K562 (cell line): ENCODE measurements around the gene PUM1. TPM values are rescaled to one million over a fixed set of nuclear protein-coding genes. Genes with fewer than 3 reads are reported as not detected.

Experiments used
- CEBPG ChIP-seq, 3 experiments: fragments of 200-800 bp in 1 of 3; sonication (Bioruptor generic) in 1 of 3; sonication (generic) in 1 of 3; formaldehyde crosslinking in 1 of 3; IDR thresholded peaks in 2 of 3; conservative IDR thresholded peaks in 1 of 3; 2 replicates each; pipeline versions ENCODE4 v1.6.1 to v1.8.0; 2016 to 2022; ENCODE audit warnings: missing compliant biosample characterization in 2 of 3, missing genetic modification characterization in 2 of 3, mild to moderate bottlenecking in 1 of 3, missing genetic modification reagents in 1 of 3
- DPF2 ChIP-seq: fragments of 450-650 bp; IDR thresholded peaks from 2 replicates; pipeline ENCODE4 v1.6.1; 2016
- POLR3G ChIP-seq: IDR thresholded peaks from 2 replicates; pipeline ENCODE4 v1.6.1; 2011; ENCODE audit not compliant: insufficient read length, insufficient replicate concordance; ENCODE audit errors: extremely low read depth
- SMARCE1 ChIP-seq: fragments of 450-650 bp; IDR thresholded peaks from 2 replicates; pipeline ENCODE4 v1.7.1; 2016; ENCODE audit warnings: mild to moderate bottlenecking
- TCF7 ChIP-seq: sonication (generic); IDR thresholded peaks from 2 replicates; pipeline ENCODE4 v1.6.1; 2016; ENCODE audit warnings: antibody characterized with exemption, borderline replicate concordance
- ZNF143 ChIP-seq: sonication (generic); formaldehyde crosslinking; IDR thresholded peaks from 2 replicates; pipeline ENCODE4 v1.9.0; 2022; ENCODE audit warnings: mild to moderate bottlenecking, missing genetic modification reagents
- ZNF217 ChIP-seq: sonication (generic); formaldehyde crosslinking; IDR thresholded peaks from 2 replicates; pipeline ENCODE4 v1.8.0; 2022; ENCODE audit warnings: mild to moderate bottlenecking, missing genetic modification reagents
- ZNF76 ChIP-seq: fragments of 250-450 bp; sonication (Bioruptor Pico); IDR thresholded peaks from 2 replicates; pipeline ENCODE4 v1.4.0; 2020; ENCODE audit warnings: mild to moderate bottlenecking, moderate library complexity, borderline replicate concordance
- polyA plus RNA-seq, 8 experiments: library from polyadenylated mRNA; depleted of rRNA in 4 of 8; stranded (reverse) in 5 of 8; unstranded in 3 of 8; fragments of >200 nt; fragmentation: Nextera tagmentation in 2 of 8; fragmentation: Illumina TruSeq in 1 of 8; extraction: Ambion mirVana in 2 of 8; extraction: Trizol in 1 of 8; gene quantifications; 2 replicates each; pipeline versions ENCODE4 v1.2.1 to v1.2.3, GENCODE V29; 2011 to 2014; ENCODE audit warnings: inconsistent platforms in 1 of 8, missing spikeins in 1 of 8
- total RNA-seq, 7 experiments: library from RNA; depleted of rRNA in 6 of 7; stranded (reverse); fragments of >200 nt in 6 of 7; fragmentation: Illumina TruSeq in 2 of 7; extraction: Trizol in 2 of 7; gene quantifications; 2 replicates each; pipeline versions ENCODE4 v1.2.1 to v1.2.3, GENCODE V29; 2011 to 2021; ENCODE audit warnings: low replicate concordance in 1 of 7
- TF ChIP-seq, protein P1 (sequence below): fragments of 450-650 bp; IDR thresholded peaks from one replicate; pipeline ENCODE4 v1.6.1; 2018; ENCODE audit warnings: mild to moderate bottlenecking, moderate library complexity; ENCODE audit not compliant: partially characterized antibody
- TF ChIP-seq, protein P2 (sequence below): sonication (generic); IDR thresholded peaks from 2 replicates; pipeline ENCODE4 v1.6.1; 2016
- TF ChIP-seq, protein P3 (sequence below): fragments of 450-650 bp; formaldehyde crosslinking; IDR thresholded peaks from 2 replicates; pipeline ENCODE4 v1.4.0; 2022; ENCODE audit warnings: missing genetic modification characterization
- TF ChIP-seq, protein P4 (sequence below): fragments of 250-450 bp; sonication (Bioruptor Pico); IDR thresholded peaks from 2 replicates; pipeline ENCODE4 v1.8.0; 2022; ENCODE audit warnings: inconsistent platforms
- TF ChIP-seq, protein P5 (sequence below): fragments of 250-450 bp; sonication (Bioruptor Pico); IDR thresholded peaks from 2 replicates; pipeline ENCODE4 v1.5.0; 2020; ENCODE audit warnings: mild to moderate bottlenecking, borderline replicate concordance
- TF ChIP-seq, protein P6 (sequence below): fragments of 450-650 bp; formaldehyde crosslinking; IDR thresholded peaks from 2 replicates; pipeline ENCODE4 v1.4.0; 2020; ENCODE audit warnings: mild to moderate bottlenecking, mixed read lengths
- TF ChIP-seq, protein P7 (sequence below): sonication (generic); formaldehyde crosslinking; IDR thresholded peaks from 2 replicates; pipeline ENCODE4 v1.8.0; 2022; ENCODE audit warnings: mild to moderate bottlenecking, missing genetic modification reagents

PUM1 gene
- total and polyA plus RNA-seq, 9 of the 15 experiments (the other 6 are each of a cell fraction or from before 2014, with no cell fraction given): 37.7 to 104 (median 55.7) TPM

DNA sequence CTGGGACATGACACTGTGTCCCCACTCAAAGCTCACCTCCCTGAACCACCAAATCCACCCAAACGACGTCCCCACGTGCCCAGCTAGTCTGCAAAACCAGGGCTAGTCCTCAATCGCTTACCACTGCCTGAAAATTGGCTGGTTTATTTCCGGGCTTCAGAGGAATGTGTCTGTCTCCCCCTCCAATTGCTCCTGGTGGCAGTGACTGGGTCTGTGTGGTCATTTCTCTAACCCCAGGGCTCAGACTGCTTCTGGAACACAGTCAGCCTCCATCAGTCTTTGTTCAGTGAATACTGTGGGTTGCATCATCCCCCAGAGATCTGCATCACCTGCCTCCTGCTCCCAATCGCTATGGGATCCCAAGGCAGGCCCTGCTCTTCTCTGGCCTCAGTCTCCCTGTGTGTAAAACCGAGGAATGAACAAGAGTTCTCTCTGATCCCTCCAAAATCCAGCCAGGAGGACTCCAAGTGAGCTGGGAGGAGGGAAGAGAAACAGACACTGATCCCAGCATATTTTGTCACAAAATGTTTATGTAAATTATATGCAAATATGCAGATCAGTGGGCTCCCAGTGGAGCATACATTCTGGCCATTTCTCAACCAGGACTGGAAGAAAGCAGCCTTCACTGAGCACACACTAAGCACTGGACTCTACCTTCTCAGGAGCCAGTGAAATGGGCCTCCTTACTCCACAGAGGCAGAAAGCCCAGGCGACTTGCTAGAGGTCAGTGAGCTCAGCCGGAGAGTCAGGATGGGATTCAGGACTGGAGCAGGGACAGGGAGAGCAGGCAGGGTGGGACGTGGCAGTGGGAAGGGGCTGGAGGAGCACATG, 177.8 kb downstream of the PUM1 start (continued):
- TF ChIP-seq, protein P1, sequence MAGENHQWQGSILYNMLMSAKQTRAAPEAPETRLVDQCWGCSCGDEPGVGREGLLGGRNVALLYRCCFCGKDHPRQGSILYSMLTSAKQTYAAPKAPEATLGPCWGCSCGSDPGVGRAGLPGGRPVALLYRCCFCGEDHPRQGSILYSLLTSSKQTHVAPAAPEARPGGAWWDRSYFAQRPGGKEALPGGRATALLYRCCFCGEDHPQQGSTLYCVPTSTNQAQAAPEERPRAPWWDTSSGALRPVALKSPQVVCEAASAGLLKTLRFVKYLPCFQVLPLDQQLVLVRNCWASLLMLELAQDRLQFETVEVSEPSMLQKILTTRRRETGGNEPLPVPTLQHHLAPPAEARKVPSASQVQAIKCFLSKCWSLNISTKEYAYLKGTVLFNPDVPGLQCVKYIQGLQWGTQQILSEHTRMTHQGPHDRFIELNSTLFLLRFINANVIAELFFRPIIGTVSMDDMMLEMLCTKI: no peak
- TF ChIP-seq TCF7 (no peak), CEBPG (CRISPR knock-in tag; IDR thresholded peaks at IDR 0.05) (peak; percentile 99), CEBPG (tag; conservative IDR thresholded peaks at IDR 0.05 in 1 of 2, IDR thresholded peaks at IDR 0.05 in 1 of 2) (peak; percentile 95 to 99), ZNF76 (CRISPR knock-in tag) (peak; percentile 70; the same call in 1 of the 2 replicates), DPF2 (peak; percentile 62; the same call in 1 of the 2 replicates), ZNF217 (CRISPR knock-in tag) (no peak), POLR3G (no peak), ZNF143 (CRISPR knock-in tag) (no peak), SMARCE1 (no peak)
- TF ChIP-seq, protein P2, sequence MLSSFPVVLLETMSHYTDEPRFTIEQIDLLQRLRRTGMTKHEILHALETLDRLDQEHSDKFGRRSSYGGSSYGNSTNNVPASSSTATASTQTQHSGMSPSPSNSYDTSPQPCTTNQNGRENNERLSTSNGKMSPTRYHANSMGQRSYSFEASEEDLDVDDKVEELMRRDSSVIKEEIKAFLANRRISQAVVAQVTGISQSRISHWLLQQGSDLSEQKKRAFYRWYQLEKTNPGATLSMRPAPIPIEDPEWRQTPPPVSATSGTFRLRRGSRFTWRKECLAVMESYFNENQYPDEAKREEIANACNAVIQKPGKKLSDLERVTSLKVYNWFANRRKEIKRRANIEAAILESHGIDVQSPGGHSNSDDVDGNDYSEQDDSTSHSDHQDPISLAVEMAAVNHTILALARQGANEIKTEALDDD: peak; percentile 77
- TF ChIP-seq, protein P3, sequence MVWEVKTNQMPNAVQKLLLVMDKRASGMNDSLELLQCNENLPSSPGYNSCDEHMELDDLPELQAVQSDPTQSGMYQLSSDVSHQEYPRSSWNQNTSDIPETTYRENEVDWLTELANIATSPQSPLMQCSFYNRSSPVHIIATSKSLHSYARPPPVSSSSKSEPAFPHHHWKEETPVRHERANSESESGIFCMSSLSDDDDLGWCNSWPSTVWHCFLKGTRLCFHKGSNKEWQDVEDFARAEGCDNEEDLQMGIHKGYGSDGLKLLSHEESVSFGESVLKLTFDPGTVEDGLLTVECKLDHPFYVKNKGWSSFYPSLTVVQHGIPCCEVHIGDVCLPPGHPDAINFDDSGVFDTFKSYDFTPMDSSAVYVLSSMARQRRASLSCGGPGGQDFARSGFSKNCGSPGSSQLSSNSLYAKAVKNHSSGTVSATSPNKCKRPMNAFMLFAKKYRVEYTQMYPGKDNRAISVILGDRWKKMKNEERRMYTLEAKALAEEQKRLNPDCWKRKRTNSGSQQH: 0 out of 2 replicates have a peak, but pooled peaks have one; percentile 4
- TF ChIP-seq, protein P4, sequence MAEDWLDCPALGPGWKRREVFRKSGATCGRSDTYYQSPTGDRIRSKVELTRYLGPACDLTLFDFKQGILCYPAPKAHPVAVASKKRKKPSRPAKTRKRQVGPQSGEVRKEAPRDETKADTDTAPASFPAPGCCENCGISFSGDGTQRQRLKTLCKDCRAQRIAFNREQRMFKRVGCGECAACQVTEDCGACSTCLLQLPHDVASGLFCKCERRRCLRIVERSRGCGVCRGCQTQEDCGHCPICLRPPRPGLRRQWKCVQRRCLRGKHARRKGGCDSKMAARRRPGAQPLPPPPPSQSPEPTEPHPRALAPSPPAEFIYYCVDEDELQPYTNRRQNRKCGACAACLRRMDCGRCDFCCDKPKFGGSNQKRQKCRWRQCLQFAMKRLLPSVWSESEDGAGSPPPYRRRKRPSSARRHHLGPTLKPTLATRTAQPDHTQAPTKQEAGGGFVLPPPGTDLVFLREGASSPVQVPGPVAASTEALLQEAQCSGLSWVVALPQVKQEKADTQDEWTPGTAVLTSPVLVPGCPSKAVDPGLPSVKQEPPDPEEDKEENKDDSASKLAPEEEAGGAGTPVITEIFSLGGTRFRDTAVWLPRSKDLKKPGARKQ (CRISPR knock-in tag): peak; percentile 69; the same call in 1 of the 2 replicates
- TF ChIP-seq, protein P5, sequence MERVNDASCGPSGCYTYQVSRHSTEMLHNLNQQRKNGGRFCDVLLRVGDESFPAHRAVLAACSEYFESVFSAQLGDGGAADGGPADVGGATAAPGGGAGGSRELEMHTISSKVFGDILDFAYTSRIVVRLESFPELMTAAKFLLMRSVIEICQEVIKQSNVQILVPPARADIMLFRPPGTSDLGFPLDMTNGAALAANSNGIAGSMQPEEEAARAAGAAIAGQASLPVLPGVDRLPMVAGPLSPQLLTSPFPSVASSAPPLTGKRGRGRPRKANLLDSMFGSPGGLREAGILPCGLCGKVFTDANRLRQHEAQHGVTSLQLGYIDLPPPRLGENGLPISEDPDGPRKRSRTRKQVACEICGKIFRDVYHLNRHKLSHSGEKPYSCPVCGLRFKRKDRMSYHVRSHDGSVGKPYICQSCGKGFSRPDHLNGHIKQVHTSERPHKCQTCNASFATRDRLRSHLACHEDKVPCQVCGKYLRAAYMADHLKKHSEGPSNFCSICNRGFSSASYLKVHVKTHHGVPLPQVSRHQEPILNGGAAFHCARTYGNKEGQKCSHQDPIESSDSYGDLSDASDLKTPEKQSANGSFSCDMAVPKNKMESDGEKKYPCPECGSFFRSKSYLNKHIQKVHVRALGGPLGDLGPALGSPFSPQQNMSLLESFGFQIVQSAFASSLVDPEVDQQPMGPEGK: no peak
- TF ChIP-seq, protein P6, sequence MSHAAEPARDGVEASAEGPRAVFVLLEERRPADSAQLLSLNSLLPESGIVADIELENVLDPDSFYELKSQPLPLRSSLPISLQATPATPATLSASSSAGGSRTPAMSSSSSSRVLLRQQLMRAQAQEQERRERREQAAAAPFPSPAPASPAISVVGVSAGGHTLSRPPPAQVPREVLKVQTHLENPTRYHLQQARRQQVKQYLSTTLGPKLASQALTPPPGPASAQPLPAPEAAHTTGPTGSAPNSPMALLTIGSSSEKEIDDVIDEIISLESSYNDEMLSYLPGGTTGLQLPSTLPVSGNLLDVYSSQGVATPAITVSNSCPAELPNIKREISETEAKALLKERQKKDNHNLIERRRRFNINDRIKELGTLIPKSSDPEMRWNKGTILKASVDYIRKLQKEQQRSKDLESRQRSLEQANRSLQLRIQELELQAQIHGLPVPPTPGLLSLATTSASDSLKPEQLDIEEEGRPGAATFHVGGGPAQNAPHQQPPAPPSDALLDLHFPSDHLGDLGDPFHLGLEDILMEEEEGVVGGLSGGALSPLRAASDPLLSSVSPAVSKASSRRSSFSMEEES: no peak
- TF ChIP-seq, protein P7, sequence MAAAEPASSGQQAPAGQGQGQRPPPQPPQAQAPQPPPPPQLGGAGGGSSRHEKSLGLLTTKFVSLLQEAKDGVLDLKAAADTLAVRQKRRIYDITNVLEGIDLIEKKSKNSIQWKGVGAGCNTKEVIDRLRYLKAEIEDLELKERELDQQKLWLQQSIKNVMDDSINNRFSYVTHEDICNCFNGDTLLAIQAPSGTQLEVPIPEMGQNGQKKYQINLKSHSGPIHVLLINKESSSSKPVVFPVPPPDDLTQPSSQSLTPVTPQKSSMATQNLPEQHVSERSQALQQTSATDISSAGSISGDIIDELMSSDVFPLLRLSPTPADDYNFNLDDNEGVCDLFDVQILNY (CRISPR knock-in tag): 0 out of 2 replicates have a peak, but pooled peaks have one; percentile 25
